Measurements from ENCODE around the gene NPPB. TPM values are rescaled to one million over a fixed set of nuclear protein-coding genes. Genes with fewer than 3 reads are reported as not detected.

Gene NPPB
- total RNA-seq, 1 experiment from 2014 or later = not detected

DNA sequence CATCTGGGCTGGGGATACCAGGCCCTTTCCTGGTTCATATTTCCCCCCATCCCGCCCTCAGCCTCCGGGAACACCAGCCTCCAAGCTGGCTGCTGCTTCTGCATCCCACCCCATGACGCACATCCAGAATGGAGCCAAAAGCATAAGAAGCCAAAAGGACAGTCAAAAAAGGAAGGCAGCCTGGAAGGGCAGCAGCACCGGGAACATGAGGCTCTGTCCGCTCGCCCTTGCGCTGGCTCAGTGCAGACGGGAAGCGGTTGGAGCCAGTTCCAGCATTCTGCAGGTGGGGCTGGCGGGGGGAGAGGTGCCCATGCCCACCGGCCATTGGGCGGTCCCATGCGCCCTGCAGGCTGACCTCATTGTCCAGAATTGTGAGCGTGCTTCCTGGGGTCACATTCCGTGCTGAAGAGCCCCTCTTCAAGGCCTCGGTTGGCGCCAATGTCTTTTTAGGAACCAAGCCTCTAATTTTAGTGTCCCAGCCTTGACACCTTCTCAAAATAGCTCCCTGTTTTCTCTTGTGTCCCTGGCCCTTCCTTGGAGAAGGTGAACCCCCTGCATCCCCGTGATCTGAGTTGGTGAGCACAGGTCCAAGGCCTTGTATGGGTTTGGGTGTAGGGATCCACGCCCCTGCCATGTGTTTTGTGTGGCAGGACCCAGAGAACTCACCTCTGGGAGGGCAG lies 28.4 kb upstream of the NPPB start:
- intact Hi-C loops (cut with micrococcal nuclease) = no loop called here
- Mint-ChIP-seq H3K27ac (ENCODE audit: low read depth, unreplicated experiment) (no peak overlapping the region), H3K27me3 (ENCODE audit: insufficient read depth, unreplicated experiment) (peaks cover under 1% of the 10 kb centered on the region), H3K36me3 (ENCODE audit: insufficient read depth, unreplicated experiment) (no peaks in the 10 kb centered on the region), H3K4me3 (ENCODE audit: unreplicated experiment) (no peak overlapping the region), H3K9me3 (ENCODE audit: unreplicated experiment) (no peaks in the 10 kb centered on the region), H3K4me1 (ENCODE audit: insufficient read depth, unreplicated experiment) (no peaks in the 10 kb centered on the region)
- CTCF ChIA-PET = interaction anchor here (0.6 kb wide), 1 partner anchor 48 kb away, joined by 3 read pairs; no protein-coding TSS in a partner anchor
- BruUV-seq (replicated peaks) = no TSS peak
- TF ChIP-seq, protein P1, sequence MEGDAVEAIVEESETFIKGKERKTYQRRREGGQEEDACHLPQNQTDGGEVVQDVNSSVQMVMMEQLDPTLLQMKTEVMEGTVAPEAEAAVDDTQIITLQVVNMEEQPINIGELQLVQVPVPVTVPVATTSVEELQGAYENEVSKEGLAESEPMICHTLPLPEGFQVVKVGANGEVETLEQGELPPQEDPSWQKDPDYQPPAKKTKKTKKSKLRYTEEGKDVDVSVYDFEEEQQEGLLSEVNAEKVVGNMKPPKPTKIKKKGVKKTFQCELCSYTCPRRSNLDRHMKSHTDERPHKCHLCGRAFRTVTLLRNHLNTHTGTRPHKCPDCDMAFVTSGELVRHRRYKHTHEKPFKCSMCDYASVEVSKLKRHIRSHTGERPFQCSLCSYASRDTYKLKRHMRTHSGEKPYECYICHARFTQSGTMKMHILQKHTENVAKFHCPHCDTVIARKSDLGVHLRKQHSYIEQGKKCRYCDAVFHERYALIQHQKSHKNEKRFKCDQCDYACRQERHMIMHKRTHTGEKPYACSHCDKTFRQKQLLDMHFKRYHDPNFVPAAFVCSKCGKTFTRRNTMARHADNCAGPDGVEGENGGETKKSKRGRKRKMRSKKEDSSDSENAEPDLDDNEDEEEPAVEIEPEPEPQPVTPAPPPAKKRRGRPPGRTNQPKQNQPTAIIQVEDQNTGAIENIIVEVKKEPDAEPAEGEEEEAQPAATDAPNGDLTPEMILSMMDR (IDR thresholded peaks at IDR 0.05; ENCODE audit: unreplicated experiment) = no peak
- POLR2A ChIA-PET = interaction anchor here (1.5 kb wide), 1 partner anchor 20 kb away, joined by 4 read pairs; no protein-coding TSS in a partner anchor
- no peak for DNase-seq (ENCODE audit: unreplicated experiment)

DNA sequence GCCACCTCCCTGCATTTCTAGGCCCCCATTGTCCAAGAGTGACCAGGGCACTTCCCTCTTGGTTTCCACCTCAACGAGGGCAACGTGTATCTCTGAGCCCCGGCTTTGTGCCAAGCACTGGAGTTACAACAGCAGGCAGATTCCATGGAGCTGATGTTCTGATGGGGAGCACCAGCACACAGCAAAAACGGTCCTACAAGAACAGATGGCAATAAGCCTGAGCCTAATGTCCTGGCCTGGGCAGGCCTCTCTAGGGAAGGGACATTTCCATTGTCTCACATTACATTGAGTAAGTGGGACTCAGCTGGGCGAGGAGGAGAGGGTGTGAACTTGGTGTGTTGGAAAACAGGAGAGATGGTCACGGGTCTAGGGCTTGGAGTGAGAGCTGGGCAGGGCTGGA lies 27.2 kb upstream of the NPPB start:
- POLR2A ChIA-PET = interaction anchor here (2.3 kb wide), 1 partner anchor 26 kb away, joined by 5 read pairs; no protein-coding TSS in a partner anchor
- TF ChIP-seq, protein P1 (IDR thresholded peaks at IDR 0.05; ENCODE audit: unreplicated experiment) = no peak
- BruUV-seq (replicated peaks) = no TSS peak
- H3K4me3 Mint-ChIP-seq (ENCODE audit: unreplicated experiment) = no peak overlapping the region
- no peaks in the 10 kb centered on the region for H3K36me3 Mint-ChIP-seq (ENCODE audit: insufficient read depth, unreplicated experiment)
- H3K27ac Mint-ChIP-seq (ENCODE audit: low read depth, unreplicated experiment) = no peak overlapping the region
- CTCF ChIA-PET = no interaction called here
- H3K4me1 Mint-ChIP-seq (ENCODE audit: insufficient read depth, unreplicated experiment) = no peaks in the 10 kb centered on the region
- DNase-seq (ENCODE audit: unreplicated experiment) = no peak
- H3K27me3 Mint-ChIP-seq (ENCODE audit: insufficient read depth, unreplicated experiment) = peaks cover 12% of the 10 kb centered on the region
- no peaks in the 10 kb centered on the region for H3K9me3 Mint-ChIP-seq (ENCODE audit: unreplicated experiment)
- intact Hi-C loops (cut with micrococcal nuclease) = no loop called here

DNA sequence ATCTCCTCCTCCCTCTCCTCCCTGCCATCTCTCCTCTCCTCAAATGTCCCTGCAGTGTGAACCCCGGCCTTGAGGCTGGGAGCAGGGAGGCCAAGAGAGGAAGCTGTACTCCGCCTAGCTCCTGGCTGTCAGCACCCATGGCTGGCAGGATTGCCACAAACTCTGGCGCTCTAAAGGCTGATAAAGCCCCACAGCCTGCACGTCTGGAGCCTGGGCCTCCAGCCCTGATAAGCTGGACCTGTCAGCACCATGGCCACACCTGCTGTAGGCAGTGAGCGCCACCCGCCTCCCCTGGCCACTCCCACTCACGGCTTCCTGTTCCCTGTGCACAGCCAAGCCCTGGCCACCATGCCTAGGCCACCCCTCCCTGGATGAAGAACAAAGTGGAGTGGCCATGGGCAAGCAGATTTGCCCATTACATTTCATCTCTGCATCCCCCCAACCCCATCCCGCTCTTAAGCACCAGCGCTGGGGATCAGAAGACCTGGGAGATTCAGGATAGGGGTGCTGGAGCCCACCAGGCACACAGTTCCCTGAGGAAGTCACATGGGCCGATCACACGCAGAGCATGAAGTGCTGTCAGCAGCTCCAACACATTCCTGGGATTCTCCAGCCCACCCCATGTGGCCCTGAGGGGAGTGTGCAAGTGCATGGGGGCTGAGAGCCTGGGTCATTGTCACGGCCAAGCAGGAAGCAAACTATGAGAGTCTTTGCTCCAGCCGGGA lies 24.2 kb upstream of the NPPB start:
- no TSS peak for BruUV-seq (replicated peaks)
- Mint-ChIP-seq H3K27ac (ENCODE audit: low read depth, unreplicated experiment) (no peak overlapping the region), H3K36me3 (ENCODE audit: insufficient read depth, unreplicated experiment) (no peaks in the 10 kb centered on the region), H3K9me3 (ENCODE audit: unreplicated experiment) (no peaks in the 10 kb centered on the region), H3K4me3 (ENCODE audit: unreplicated experiment) (no peak overlapping the region), H3K27me3 (ENCODE audit: insufficient read depth, unreplicated experiment) (peaks cover 23% of the 10 kb centered on the region), H3K4me1 (ENCODE audit: insufficient read depth, unreplicated experiment) (no peaks in the 10 kb centered on the region)
- intact Hi-C loops (cut with micrococcal nuclease) = no loop called here
- no peak for DNase-seq (ENCODE audit: unreplicated experiment)
- CTCF ChIA-PET = interaction anchor here (0.7 to 1.2 kb wide), 4 partner anchors 10 to 45 kb away, joined by 3 to 4 read pairs (median 3); no protein-coding TSS in a partner anchor
- TF ChIP-seq, protein P1 (IDR thresholded peaks at IDR 0.05; ENCODE audit: unreplicated experiment) = no peak
- POLR2A ChIA-PET = interaction anchor here (0.9 to 1.2 kb wide), 2 partner anchors 25 to 27 kb away, joined by 3 to 4 read pairs; no protein-coding TSS in a partner anchor

DNA sequence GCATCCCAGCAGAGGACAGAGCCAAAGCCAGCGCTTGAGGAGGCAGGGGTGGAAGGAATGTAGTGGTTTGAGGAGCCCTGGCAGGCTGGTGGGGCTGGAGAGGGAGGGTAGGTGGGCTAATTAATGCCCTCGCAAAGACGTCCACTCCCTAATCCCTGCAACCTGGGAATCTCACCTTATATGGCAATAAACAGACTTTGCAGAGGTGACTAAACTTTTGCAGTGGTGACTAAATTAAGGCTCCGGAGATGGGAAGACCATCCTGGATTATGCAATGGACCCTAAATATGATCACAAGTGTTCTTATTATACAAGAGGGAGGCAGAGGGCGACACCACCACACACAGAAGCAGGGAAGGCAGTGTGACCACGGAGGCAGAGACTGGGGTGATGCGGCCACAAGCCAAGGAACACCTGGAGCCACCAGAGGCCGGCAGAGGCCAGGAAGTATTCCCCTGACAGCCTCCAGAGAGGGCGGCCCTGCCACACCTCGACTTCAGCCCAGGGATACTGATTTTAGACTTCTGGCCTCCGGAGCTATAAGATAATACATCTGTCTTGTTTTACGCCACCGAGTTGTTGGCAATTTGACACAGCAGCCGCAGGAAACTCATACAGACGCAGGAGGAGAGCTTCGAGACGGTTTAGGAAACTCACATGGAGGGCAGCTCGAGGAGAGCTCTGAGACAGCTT lies 23.1 kb upstream of the NPPB start:
- ChIA-PET CTCF (interaction anchor here (0.7 to 1.2 kb wide), 4 partner anchors 11 to 44 kb away, joined by 3 to 4 read pairs (median 3); no protein-coding TSS in a partner anchor), POLR2A (interaction anchor here (0.9 to 1.2 kb wide), 2 partner anchors 26 to 28 kb away, joined by 3 to 4 read pairs; no protein-coding TSS in a partner anchor)
- DNase-seq (ENCODE audit: unreplicated experiment) = no peak
- no peak overlapping the region for H3K27ac Mint-ChIP-seq (ENCODE audit: low read depth, unreplicated experiment)
- TF ChIP-seq, protein P1 (IDR thresholded peaks at IDR 0.05; ENCODE audit: unreplicated experiment) = no peak
- H3K9me3 Mint-ChIP-seq (ENCODE audit: unreplicated experiment) = no peaks in the 10 kb centered on the region
- BruUV-seq (replicated peaks) = no TSS peak
- no peak overlapping the region for H3K4me3 Mint-ChIP-seq (ENCODE audit: unreplicated experiment)
- intact Hi-C loops (cut with micrococcal nuclease) = no loop called here
- H3K4me1 Mint-ChIP-seq (ENCODE audit: insufficient read depth, unreplicated experiment) = no peaks in the 10 kb centered on the region
- peaks cover 30% of the 10 kb centered on the region for H3K27me3 Mint-ChIP-seq (ENCODE audit: insufficient read depth, unreplicated experiment)
- H3K36me3 Mint-ChIP-seq (ENCODE audit: insufficient read depth, unreplicated experiment) = no peaks in the 10 kb centered on the region

All from MCF 10A (cell line).